Stimulated activated CD8-positive, alpha-beta memory T cell treated with anti-CD3 and anti-CD28 coated beads, Interleukin-4, amount 100 ng/mL, for 24 hours (primary cell): ENCODE measurements around the gene MCFD2.
"Not testable (repeated sequence)": the region's sequence is repeated elsewhere in the genome, so short reads cannot be mapped to it uniquely, and the experiment has no call there.

Experiments used
- DNase-seq: peaks from one replicate; pipeline ENCODE4 v3.0.0-alpha.2; 2020; ENCODE audit warnings: low read depth

The MCFD2 gene

DNA sequence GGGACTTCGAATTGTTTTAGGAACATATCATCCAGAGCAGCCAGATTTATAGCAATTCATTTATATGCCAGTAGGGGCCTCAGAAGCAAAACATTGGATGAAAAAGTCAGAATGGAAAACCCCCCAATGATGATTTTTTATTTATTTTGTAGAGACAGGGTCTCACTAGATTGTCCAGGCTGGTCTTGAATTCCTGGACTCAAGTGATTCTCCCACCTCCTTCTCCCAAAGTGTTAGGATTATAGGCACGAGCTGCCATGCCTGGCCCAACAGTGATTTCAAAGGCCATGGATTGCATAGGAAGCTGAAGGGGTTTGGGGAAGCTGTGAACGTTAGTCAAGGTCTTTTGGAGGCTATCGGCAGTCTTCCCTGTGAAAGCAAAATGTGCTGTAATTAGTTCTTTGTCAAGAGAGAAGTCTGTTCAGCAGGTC is 21.9 kb upstream of the MCFD2 start:
- DNase-seq = no peak

DNA sequence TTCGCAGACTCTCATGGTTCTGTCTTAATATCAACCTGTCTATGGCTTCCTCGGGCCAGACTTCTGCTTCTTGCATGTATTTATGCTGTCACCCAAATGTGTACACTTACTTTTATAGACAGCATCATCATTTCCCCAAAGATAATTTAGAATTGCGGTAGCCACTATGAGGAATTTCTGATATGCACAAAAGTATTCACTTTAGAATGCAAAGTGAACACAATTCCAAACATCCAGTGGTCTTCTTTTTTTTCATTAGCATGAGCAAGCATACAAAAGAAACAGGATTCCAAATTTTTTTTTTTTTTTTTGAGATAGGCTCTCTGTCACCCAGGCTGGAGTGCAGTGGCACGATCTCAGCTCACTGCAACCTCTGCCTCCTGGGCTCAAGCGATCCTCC is 21.0 kb upstream of the MCFD2 start:
- no peak for DNase-seq

DNA sequence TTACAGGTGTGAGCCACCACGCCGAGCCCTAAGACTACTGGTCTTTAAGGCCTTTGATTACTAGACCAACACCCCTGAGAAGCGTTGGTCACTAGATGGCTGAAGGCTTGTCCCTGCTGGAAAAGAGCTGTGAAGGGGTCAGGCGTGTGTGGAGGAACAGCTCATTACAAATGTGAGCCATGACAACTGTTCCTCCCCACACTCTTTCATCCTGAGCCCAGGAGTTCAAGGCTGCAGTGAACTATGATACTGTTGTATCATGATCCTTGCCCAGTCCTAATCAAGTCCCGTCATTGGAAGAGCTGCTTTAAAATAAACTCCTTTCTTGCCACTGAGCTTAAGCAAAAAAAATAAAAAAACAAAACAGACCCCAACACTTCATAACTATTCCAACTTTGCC is 19.5 kb upstream of the MCFD2 start:
- no peak for DNase-seq

DNA sequence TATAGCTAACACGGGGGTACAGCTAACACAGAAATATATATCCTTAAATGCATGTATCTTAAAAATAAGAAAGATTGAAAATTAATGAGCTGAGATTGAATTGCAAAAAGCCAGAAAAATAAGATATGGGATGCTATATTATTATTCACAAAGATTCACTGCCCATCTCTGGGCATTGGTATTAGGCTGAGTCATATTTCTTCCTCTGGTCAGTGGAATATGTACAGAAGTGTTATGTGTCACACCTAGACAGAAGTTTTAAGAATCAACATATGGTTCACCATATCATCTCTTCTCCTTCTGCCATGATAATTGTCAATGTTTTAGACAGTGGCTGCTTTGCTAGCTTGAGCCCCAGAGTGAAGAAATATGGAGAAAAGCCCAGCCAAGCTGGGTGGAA is 14.0 kb upstream of the MCFD2 start:
- DNase-seq = no peak

DNA sequence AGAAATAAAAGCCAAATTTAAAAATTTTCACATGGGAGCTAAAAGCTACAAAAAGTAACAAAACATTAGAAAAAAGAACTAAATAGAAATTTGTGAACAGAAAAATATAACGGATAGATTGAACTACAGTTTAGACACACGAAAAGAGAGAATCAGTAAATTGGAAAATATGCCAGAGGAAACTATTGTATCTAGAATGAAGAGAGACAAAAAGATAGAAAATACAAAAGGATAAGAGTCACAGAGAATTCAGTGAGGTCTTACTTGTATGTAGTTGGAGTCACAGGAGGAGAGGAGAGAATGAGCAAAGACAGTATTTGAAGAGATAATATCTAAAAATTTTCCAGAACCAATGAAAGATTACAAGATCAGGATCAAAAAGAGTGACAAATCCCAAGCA is 11.3 kb upstream of the MCFD2 start:
- no peak for DNase-seq

DNA sequence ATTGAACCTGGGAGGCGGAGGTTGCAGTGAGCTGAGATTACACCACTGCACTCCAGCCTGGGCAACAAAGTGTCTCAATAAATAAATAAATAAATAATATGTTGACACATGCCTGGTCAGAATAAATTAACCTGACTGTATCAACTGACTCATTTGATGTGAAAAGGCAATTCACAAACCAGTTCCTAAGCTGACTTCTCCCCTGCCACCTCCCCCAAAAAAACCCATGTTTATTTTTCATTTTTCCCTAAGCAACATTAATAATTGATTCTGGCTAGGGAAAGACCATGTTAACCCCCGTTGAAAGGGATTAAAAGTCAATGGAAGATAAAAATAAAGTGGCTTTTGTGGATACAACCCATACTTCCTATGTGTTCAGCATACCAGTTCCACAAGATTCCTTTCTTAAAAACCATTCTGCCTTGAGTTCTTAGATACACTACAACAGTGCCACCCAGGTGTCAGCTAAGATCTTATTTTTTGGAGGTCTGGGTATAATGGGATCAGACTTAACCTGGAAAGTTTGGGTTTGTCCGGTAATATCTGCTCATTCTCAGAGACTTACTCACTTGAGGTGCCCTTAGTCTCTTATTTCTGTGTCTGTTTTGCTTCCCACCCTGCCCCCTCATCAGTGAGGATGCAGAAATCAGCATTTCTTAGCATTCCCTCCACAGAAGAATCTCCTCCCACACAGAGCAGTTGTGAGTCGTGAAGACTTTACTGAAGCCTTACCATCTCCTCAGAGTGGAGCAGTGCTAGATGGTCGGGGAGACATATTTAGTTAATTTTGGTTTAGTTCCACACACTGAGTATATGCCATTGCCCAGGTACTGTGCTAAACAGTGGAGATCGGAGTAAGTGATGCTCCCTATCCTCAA is 10.1 kb upstream of the MCFD2 start:
- no peak for DNase-seq

DNA sequence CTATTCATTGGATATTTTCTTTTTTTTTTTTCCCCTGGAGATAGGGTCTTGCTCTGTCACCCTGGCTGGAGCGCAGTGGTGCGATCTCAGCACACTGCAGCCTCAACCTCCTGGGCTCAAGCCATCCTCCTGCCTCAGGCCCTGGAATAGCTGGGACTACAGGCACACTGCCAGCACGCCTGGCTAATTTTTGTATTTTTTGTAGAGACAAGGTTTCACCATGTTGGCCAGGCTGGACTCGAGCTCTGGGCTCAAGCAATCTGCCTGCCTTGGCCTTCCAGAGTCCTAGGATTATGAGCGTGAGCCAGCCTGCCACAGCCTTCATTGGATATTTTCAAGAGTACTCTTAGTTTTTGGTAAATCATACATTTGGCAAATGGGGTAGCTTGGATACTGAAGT is 9.0 kb upstream of the MCFD2 start:
- DNase-seq = no peak

DNA sequence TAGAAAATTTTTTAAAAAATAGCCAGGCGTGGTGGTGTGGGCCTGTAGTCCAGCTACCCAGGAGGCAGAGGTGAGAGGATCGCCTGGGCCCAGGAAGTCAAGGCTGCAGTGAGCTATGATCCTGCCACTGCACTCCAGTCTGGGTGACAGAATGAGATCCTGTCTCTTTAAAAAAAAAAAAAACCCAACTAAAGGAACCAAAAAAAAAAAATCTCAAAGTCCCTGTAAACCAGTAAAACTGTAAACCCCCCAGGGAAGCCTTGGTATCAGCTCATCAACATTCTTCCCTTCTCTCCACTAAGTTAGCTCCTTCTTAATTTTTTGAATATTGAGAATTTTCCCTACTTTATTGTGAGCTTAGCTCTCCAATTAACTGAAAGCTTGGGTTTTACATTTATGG is 8.4 kb upstream of the MCFD2 start:
- DNase-seq = no peak

DNA sequence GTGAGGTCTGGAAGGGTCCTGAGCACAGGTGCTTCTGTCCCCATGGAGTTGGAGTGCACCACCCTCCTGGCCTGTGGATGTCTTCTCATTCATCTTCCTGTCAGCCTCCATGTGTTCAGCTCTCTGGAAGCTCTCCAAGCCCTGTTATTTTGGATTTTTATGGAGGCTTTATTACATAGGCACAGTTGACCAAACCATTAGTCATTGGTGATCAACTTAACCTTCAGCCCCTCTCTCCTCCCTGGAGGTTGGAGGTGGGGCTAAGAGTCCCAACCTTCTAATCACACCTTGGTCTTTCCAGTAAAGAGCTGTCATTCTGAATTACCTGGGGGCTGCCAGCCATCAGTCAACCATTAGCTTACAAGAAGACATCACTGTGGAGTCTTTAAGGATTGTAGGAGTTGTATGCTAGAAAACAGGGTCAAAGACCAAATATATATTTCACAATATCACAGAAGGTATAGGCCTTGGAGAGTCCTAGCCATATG is 7.5 kb upstream of the MCFD2 start:
- no peak for DNase-seq

DNA sequence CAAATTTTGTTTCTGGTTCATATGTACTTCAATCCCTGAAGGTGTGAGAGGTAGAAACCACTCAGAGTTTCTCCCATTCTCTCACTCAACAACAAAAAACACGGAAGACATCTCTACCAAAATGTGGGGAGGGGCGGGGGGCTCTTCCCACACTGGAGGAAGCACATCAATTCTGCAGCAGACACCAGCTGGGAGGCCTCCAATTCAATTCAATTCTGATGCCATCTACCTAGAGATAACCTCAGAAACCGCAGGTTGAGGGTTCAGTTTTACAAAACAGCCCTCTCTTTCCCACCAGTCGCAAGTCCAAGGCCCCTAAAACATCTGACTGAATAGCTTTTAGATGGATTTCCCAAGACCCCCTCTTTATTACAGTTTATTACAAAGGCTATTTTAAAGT is 7.0 kb upstream of the MCFD2 start:
- no peak for DNase-seq

DNA sequence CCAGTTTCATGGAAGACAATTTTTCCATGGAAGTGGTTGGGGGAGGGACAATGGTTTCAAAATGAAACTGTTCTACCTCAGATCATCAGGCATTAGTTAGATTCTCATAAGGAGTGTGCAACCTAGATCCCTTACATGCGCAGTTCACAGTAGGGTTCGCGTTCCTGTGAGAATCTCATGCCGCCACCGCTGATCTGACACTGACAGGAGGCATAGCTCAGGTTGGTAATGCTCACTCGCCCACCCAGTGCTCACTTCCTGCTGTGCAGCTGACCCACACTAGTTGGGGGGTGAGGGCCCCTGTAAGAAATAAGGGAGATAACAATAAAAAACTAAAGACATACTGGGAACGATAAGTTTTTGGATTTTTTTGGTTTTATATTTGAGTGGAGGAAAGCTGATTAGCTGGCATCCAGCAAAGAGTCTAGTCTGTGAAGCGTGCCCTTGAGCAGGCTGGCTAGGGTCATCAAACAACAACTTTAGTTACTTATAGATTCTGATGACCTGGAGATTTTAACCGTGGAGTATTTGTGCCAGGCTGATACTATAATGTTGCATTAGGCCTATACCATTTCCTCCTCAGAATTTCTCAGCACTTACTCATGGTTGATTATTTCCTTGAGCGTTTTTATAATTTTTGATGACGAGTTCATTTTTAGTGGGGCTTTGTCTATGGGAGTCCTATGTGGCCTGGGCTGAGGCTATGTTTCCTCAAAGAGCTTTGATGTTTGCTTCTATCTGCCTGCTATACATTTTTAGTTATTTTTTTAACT is 6.3 kb upstream of the MCFD2 start:
- no peak for DNase-seq

DNA sequence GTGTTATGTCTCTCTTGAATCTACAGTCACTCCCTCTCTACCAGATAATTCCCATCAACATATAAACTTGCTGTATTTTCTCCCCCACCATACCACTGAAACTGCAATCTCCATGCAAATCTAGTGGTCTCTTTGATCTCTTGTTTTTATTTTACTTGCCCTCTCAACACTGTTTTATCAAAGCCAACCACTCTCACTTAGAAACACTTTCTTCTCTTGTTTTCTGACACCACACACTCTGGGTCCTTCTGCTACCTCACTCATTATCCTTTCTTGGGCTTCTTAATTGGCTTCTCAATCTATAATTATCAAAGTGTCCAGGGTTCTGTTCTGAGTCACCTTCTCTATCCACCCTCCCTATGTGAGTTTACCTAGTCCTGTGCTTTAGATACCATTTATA is 2.0 kb upstream of the MCFD2 start:
- DNase-seq = no peak

DNA sequence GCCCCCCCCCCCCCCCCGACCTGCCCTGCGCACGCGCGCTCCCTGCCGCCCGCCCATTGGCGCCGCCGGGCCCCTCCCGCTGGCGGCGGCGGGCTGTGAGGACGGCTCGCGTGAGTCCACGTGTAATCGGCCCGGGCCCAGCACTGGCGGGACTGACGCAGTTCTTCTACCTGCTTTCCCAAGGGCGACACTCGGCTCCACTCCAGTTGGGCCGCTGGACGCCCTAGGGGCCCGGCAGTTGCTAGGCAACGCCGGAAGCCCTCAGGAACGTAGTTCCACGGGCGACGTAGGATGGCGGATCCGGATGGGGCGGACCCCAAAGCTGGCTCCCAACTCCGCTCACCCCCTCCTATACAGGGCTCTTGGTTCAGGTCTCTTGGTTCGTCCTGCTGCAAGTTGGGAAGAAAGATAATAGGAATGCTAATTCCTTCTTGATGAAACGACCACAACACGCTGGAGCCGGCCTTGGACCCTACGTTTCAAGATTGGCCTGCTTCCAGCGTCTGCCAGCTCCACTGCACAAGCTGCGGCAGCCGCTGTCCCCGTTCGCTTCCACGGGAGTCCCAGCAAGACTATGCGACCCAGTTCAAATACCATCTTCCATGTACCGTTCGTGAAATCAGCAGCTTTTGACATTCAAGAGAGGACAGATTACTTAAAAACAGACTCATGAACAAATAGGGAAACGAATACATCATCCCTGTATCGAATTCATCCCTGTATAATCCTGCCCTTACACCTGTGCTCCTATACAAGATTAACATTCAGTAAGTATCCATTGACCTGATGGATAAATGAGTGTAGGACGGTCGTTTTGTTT is 415 bp upstream of the MCFD2 start:
- DNase-seq = peak; percentile 74

DNA sequence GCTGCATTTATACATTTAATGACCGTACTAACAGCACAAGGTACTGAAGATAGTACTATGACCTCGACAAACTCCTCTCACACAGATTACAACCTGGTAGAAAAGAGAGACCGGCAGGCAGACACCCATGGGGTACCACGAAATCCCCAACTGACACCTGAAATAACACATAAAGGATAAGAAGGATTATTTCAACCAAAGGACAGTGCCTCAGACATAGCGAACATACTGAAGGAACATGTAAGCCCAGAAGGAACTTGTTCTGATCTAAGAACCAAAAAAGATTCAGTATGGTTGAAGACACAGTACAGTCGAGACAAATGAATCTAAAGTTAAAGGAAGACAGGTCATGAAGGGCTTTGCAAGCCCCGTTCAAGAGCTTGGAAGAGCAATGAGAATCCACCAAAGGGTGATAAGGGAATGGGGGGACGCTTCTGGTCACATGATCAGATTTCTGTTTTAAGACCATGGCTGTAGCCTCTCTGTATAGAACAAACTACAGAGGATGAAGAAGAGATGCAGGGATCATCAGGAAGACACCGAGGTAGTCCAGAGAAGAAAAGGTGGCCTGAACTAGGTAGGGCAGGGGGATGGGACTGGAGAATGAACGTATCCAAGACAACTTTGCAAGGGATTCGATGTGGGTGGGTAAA is 902 bp downstream of the MCFD2 start:
- DNase-seq = no peak

DNA sequence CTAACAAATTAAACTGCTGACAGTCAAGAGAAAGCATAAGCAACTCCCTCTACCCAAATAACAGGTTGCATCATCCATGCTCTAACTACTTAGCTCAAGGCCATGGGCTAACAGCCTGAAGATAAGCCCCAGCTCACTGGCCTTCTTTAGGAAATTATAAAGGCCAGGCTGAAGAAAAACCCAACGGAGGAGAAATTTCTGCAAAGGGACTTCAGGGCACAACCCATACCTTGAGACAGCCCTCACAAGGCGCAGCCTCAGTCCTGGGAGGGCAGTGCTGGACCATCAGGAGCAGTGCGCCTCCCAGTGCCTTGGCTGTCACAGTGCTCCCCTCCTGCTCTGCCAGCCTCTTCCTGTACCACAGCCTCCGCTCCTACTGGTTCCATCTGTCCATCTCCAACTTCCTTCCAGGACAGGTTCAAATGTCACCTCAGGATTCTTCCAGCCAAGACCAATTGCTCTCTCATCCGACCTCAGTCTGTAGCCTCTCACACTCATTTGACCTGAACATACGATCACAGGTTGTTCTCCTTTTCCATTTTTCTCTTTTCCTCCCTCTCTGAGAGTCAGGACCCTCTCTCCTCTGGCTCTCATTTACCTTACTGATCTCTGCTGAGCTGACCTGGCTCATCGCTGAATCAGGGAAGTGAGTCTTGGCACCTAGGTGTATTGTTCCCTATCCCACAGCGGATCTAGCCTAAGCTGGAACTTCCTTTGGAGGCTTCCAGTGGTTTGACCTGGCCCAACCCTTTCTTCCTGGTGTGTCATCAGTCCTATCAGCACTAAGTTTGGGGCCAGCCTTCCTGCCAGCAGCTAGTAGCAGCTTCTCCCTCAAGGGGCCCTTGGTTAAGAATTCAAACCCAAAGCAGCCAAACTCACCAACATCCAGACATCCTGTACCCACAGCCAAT is 1.9 kb downstream of the MCFD2 start:
- no peak for DNase-seq

DNA sequence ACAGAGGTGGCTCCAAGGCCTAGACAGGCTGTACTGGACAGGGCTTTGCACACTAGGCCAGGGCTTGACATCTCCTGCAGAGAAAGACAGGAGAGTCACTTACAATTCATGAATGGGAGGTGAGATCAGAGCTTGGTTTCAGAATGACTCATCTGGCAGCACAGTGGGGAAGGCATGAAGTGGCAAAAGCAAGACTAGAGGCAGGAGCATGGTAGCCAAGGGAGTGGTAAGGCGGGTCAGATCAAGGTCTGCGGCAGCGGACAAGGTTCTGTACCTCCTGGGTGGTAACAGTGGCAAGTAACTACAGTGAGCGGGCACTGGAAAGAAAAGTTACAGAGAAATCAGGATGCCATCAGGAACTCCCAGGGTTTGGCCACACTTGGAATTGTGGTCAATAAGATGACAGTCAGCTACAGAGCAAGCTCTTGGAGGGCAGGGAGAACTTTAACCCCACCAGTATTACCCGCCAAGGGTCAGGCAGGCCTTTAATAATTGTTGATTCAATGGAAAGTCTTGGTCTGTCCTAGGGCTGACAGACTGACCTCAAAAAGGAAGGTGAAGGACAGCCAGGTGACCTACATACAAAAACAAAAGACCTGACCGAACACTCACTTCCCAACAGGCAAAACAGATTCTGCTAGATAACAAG is 5.7 kb downstream of the MCFD2 start:
- no peak for DNase-seq

DNA sequence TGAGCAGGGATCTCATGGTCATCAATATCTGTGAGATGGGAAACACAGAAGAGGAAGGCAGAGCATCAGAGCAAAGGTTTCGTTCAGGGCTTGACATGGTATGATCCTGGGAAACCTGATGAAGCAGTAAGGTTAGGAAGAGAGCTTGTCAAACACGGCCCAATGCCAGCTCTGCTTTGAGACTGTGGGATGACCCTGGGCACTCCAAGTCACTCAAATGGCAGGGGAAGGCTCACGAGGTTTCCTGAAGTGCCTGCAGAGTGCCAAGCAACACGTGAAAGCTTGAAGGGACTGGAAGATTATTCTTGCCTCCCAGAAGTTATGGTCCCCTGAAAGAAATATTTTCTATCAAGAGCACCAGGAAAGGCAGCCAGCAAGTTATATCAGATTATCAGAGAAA is 6.5 kb downstream of the MCFD2 start:
- DNase-seq = no peak

DNA sequence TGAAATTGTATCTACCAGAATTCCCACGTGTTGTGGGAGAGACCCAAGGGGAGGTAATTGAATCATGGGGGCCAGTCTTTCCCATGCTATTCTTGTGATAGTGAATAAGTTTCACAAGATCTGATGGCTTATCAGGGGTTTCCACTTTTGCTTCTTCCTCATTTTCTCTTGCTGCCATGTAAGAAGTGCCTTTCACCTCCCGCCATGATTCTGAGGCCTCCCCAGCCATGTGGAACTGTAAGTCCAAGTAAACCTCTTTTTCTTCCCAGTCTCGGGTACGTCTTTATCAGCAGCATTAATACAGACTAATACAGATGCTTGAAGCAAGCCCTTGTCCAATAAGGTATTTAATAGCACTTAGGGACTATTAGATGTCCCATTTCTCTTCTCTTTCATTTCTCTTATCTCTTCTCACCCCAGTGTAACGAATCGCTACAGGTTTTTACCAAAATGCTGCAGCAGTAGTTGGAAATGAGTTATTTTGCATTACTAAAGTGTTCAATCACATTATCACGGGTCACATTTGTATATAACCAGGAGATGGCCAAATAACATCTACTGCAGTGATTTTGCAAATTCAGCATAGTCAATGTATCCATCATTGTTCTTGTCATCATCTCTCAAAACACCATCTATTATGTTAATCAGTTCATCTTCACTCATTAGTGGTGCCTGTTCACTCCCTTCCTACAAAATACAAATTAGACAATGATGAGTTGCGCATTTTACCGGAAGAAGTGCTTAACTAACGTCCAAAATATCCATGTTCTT is 10.5 kb downstream of the MCFD2 start:
- not testable (repeated sequence) for DNase-seq

DNA sequence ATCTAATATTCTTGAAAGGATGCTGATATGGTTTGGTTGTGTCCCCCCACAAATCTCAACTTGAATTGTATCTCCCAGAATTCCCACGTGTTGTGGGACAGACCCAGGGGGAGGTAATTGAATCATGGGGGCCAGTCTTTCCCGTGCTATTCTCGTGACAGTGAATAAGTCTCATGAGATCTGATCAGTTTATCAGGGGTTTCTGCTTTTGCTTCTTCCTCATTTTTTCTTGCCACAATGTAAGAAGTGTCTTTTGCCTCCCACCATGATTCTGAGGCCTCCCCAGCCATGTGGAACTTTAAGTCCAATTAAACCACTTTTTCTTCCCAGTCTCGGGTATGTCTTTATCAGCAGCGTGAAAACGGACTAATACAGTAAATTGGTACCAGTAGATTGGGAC is 12.6 kb downstream of the MCFD2 start:
- DNase-seq = not testable (repeated sequence)

DNA sequence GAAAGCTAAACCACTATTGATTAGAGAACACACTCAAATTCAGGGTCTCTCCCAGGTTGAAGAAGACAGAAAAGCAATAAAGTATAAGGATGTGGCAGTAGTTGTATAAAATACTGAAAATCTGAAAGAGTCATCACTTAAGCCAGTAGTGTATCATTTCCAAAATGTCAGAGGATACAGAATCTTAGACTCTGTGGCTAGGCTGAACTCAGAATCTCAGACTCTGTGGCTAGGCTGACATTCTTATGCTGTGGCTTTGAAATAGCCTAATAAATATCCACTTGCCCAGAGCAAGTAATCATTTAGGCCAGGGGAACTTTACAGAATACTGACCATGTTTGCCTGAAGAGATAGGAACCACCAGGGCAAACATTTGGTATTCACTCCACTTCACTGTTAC is 13.1 kb downstream of the MCFD2 start:
- no peak for DNase-seq
